Measurements from ENCODE around the gene INPP5J.
"Not testable (repeated sequence)": the region's sequence is repeated elsewhere in the genome, so short reads cannot be mapped to it uniquely, and the experiment has no call there.

INPP5J gene

GRCh38 chr22:31122532-31123291, at the start of gene INPP5J:
Gene INPP5J (plus strand): TSS chr22:31122966. CDS start chr22:31123015, 49 bp downstream.
- no peak for DNase-seq (ENCODE audit: low read depth)

GRCh38 chr22:31073125-31073524, 49.6 kb upstream of the INPP5J start:
- not testable (repeated sequence) for DNase-seq (ENCODE audit: low read depth)

- not testable (repeated sequence) for DNase-seq (ENCODE audit: low read depth)
These were observed 49.1 kb upstream of the INPP5J start for GRCh38 chr22:31073545-31074145.

GRCh38 chr22:31075961-31076360, 46.8 kb upstream of the INPP5J start:
- DNase-seq (ENCODE audit: low read depth), result no peak

- DNase-seq (ENCODE audit: low read depth), result no peak
These were observed 45.1 kb upstream of the INPP5J start for GRCh38 chr22:31077681-31078080.

- not testable (repeated sequence) for DNase-seq (ENCODE audit: low read depth)
These were observed 44.4 kb upstream of the INPP5J start for GRCh38 chr22:31078389-31078788.

- no peak for DNase-seq (ENCODE audit: low read depth)
These were observed 43.6 kb upstream of the INPP5J start for GRCh38 chr22:31079095-31079642.

- DNase-seq (ENCODE audit: low read depth), result no peak
These were observed 42.5 kb upstream of the INPP5J start for GRCh38 chr22:31080164-31080847.

GRCh38 chr22:31080848-31081649, 41.7 kb upstream of the INPP5J start, which contains the start of gene SMTN:
Gene SMTN (plus strand): TSS chr22:31081318. CDS start chr22:31083259, 1,941 bp downstream.
- DNase-seq (ENCODE audit: low read depth), result peak; percentile 82

GRCh38 chr22:31081963-31082605, 40.7 kb upstream of the INPP5J start:
- DNase-seq (ENCODE audit: low read depth), result no peak

- DNase-seq (ENCODE audit: low read depth), result no peak
These were observed 40.0 kb upstream of the INPP5J start for GRCh38 chr22:31082606-31083376.

GRCh38 chr22:31083377-31083768, 39.4 kb upstream of the INPP5J start:
- no peak for DNase-seq (ENCODE audit: low read depth)

GRCh38 chr22:31083923-31084810, 38.6 kb upstream of the INPP5J start:
- no peak for DNase-seq (ENCODE audit: low read depth)

- DNase-seq (ENCODE audit: low read depth), result peak; percentile 77
These were observed 37.8 kb upstream of the INPP5J start for GRCh38 chr22:31084811-31085492.

- no peak for DNase-seq (ENCODE audit: low read depth)
These were observed 37.3 kb upstream of the INPP5J start for GRCh38 chr22:31085493-31085824.

- no peak for DNase-seq (ENCODE audit: low read depth)
These were observed 36.8 kb upstream of the INPP5J start for GRCh38 chr22:31085928-31086327.

- no peak for DNase-seq (ENCODE audit: low read depth)
These were observed 35.9 kb upstream of the INPP5J start for GRCh38 chr22:31086703-31087330.

GRCh38 chr22:31087744-31088215, 35.0 kb upstream of the INPP5J start:
- no peak for DNase-seq (ENCODE audit: low read depth)
